ENCODE data around the gene FBN2. TPM values are rescaled to one million over a fixed set of nuclear protein-coding genes. Genes with fewer than 3 reads are reported as not detected.

Gene FBN2
- total RNA-seq, 3 donors from 2014 or later (not counting 1 experiment from before 2014, with no cell fraction given) = 0.31 to 0.70 (median 0.58) TPM

GRCh38 chr5:128491291-128491690, 46.8 kb downstream of the FBN2 start:
- no peak for DNase-seq
- TF ChIP-seq CTCF (IDR thresholded peaks at IDR 0.05) = no peak
- Mint-ChIP-seq H3K36me3 (no peaks in the 10 kb centered on the region), H3K27ac (no peak overlapping the region), H3K9me3 (peaks cover 6 to 10% of the 10 kb centered on the region in 2 donors), H3K4me3 (no peak overlapping the region), H3K27me3 (ENCODE audit: low read depth in 2 of 2) (no peaks in the 10 kb centered on the region), H3K4me1 (no peaks in the 10 kb centered on the region)
- Histone ChIP-seq H3K36me3 (ENCODE audit: control insufficient read depth, insufficient read depth, low read length) (no peaks in the 10 kb centered on the region), H3K4me3 (ENCODE audit: low read length) (no peak overlapping the region), H3K27me3 (ENCODE audit: control insufficient read depth, insufficient read depth, low read length) (no peaks in the 10 kb centered on the region), H3K9me3 (ENCODE audit: control insufficient read depth, insufficient read depth, low read length) (no peaks in the 10 kb centered on the region), H3K4me1 (ENCODE audit: control insufficient read depth, insufficient read depth, low read length) (no peaks in the 10 kb centered on the region), H3K27ac (ENCODE audit: low read length) (no peak overlapping the region)
- no peak for ATAC-seq
- intact Hi-C loops (cut with micrococcal nuclease) = no loop called here
- 33% methylated on average over 2 of the region's 3 CpGs for WGBS (ENCODE audit: insufficient coverage)

- intact Hi-C loops (cut with micrococcal nuclease) = no loop called here
- H3K36me3 ChIP-seq (ENCODE audit: control insufficient read depth, insufficient read depth, low read length) = no peaks in the 10 kb centered on the region
- H3K4me1 Mint-ChIP-seq = no peaks in the 10 kb centered on the region
These were observed 47.3 kb downstream of the FBN2 start for GRCh38 chr5:128490761-128491160.

GRCh38 chr5:128487041-128487440, 51.0 kb downstream of the FBN2 start:
- WGBS (ENCODE audit: insufficient coverage) = 71% methylated on average over 2 of the region's 3 CpGs
- intact Hi-C loops (cut with micrococcal nuclease) = no loop called here
- no peak for TF ChIP-seq CTCF (IDR thresholded peaks at IDR 0.05)

More at GRCh38 chr5:128490761-128491160, 47.3 kb downstream of the FBN2 start:
- Mint-ChIP-seq H3K27me3 (ENCODE audit: low read depth in 2 of 2) (no peaks in the 10 kb centered on the region), H3K36me3 (no peaks in the 10 kb centered on the region), H3K4me3 (no peak overlapping the region), H3K9me3 (peaks cover 6 to 10% of the 10 kb centered on the region in 2 donors), H3K27ac (no peak overlapping the region)
- ATAC-seq (no peak), DNase-seq (no peak)
- no CpG with 5 or more reads among the region's 1 CpG for WGBS (ENCODE audit: insufficient coverage)
- H3K4me3 ChIP-seq (ENCODE audit: low read length) = no peak overlapping the region
- no peaks in the 10 kb centered on the region for H3K9me3 ChIP-seq (ENCODE audit: control insufficient read depth, insufficient read depth, low read length)
- H3K27me3 ChIP-seq (ENCODE audit: control insufficient read depth, insufficient read depth, low read length) = no peaks in the 10 kb centered on the region
- H3K27ac ChIP-seq (ENCODE audit: low read length) = no peak overlapping the region
- no peak for TF ChIP-seq CTCF (IDR thresholded peaks at IDR 0.05)
- H3K4me1 ChIP-seq (ENCODE audit: control insufficient read depth, insufficient read depth, low read length) = no peaks in the 10 kb centered on the region

GRCh38 chr5:128483738-128484137, 54.3 kb downstream of the FBN2 start:
- Histone ChIP-seq H3K4me3 (ENCODE audit: low read length) (no peak overlapping the region), H3K36me3 (ENCODE audit: control insufficient read depth, insufficient read depth, low read length) (no peaks in the 10 kb centered on the region), H3K9me3 (ENCODE audit: control insufficient read depth, insufficient read depth, low read length) (no peaks in the 10 kb centered on the region), H3K4me1 (ENCODE audit: control insufficient read depth, insufficient read depth, low read length) (no peaks in the 10 kb centered on the region), H3K27ac (ENCODE audit: low read length) (no peak overlapping the region), H3K27me3 (ENCODE audit: control insufficient read depth, insufficient read depth, low read length) (no peaks in the 10 kb centered on the region)
- Mint-ChIP-seq H3K36me3 (no peaks in the 10 kb centered on the region), H3K27ac (no peak overlapping the region), H3K27me3 (ENCODE audit: low read depth in 2 of 2) (no peaks in the 10 kb centered on the region), H3K4me3 (no peak overlapping the region), H3K4me1 (no peaks in the 10 kb centered on the region), H3K9me3 (peaks cover 2 to 3% of the 10 kb centered on the region in 2 donors)
- intact Hi-C loops (cut with micrococcal nuclease) = no loop called here
- WGBS (ENCODE audit: insufficient coverage) = no CpG with 5 or more reads among the region's 3 CpGs
- ATAC-seq = no peak
- no peak for TF ChIP-seq CTCF (IDR thresholded peaks at IDR 0.05)
- no peak for DNase-seq

More at GRCh38 chr5:128487041-128487440, 51.0 kb downstream of the FBN2 start:
- no peaks in the 10 kb centered on the region for H3K36me3 Mint-ChIP-seq
- Histone ChIP-seq H3K36me3 (ENCODE audit: control insufficient read depth, insufficient read depth, low read length) (no peaks in the 10 kb centered on the region), H3K9me3 (ENCODE audit: control insufficient read depth, insufficient read depth, low read length) (no peaks in the 10 kb centered on the region), H3K27me3 (ENCODE audit: control insufficient read depth, insufficient read depth, low read length) (no peaks in the 10 kb centered on the region), H3K4me1 (ENCODE audit: control insufficient read depth, insufficient read depth, low read length) (no peaks in the 10 kb centered on the region), H3K27ac (ENCODE audit: low read length) (no peak overlapping the region), H3K4me3 (ENCODE audit: low read length) (no peak overlapping the region)
- DNase-seq (no peak), ATAC-seq (no peak)
- no peaks in the 10 kb centered on the region for H3K4me1 Mint-ChIP-seq
- no peaks in the 10 kb centered on the region for H3K27me3 Mint-ChIP-seq (ENCODE audit: low read depth in 2 of 2)
- H3K9me3 Mint-ChIP-seq = peaks cover 0 to 2% of the 10 kb centered on the region in 2 donors
- no peak overlapping the region for H3K4me3 Mint-ChIP-seq
- no peak overlapping the region for H3K27ac Mint-ChIP-seq
